NCI-H146 treated with DMSO at 0.1 percent for 48 hours (cell line): Measurements from ENCODE around the gene RIOK1.
A peak's percentile ranks its signal among the peaks of the same experiment; 100 is the strongest.

ENCODE experiments used
- DNase-seq: peaks from one replicate; lab custom pipeline; 2025; ENCODE audit not compliant: unreplicated experiment; lab: John Stamatoyannopoulos, UW

RIOK1 gene

GRCh38 chr6:7406743-7407142, 17.1 kb downstream of the RIOK1 start:
- no peak for DNase-seq

- no peak for DNase-seq
Measured at GRCh38 chr6:7409740-7410139, 20.1 kb downstream of the RIOK1 start.

- no peak for DNase-seq
Measured at GRCh38 chr6:7410851-7411250, 21.2 kb downstream of the RIOK1 start.

- no peak for DNase-seq
Measured at GRCh38 chr6:7411328-7411727, 21.7 kb downstream of the RIOK1 start.

- DNase-seq, result no peak
Measured at GRCh38 chr6:7413151-7413823, 23.7 kb downstream of the RIOK1 start.

GRCh38 chr6:7414811-7415210, 25.2 kb downstream of the RIOK1 start:
- DNase-seq, result no peak

GRCh38 chr6:7417684-7418083, 28.1 kb downstream of the RIOK1 start:
- DNase-seq, result no peak

GRCh38 chr6:7418238-7418905, 28.8 kb downstream of the RIOK1 start:
- DNase-seq, result no peak

GRCh38 chr6:7419065-7419464, 29.5 kb downstream of the RIOK1 start:
- no peak for DNase-seq

- DNase-seq, result no peak
Measured at GRCh38 chr6:7421066-7421465, 31.5 kb downstream of the RIOK1 start.

- no peak for DNase-seq
Measured at GRCh38 chr6:7424058-7424457, 34.5 kb downstream of the RIOK1 start.

GRCh38 chr6:7424967-7425807, 35.6 kb downstream of the RIOK1 start:
- DNase-seq, result peak; percentile 17

- no peak for DNase-seq
Measured at GRCh38 chr6:7425808-7426190, 36.2 kb downstream of the RIOK1 start.

- DNase-seq, result no peak
Measured at GRCh38 chr6:7426447-7427169, 37.0 kb downstream of the RIOK1 start.

GRCh38 chr6:7431313-7431673, 41.7 kb downstream of the RIOK1 start:
- DNase-seq, result no peak

GRCh38 chr6:7431674-7432390, 42.2 kb downstream of the RIOK1 start:
- DNase-seq, result peak; percentile 51

- DNase-seq, result no peak
Measured at GRCh38 chr6:7432391-7433120, 42.9 kb downstream of the RIOK1 start.

GRCh38 chr6:7433121-7433617, 43.6 kb downstream of the RIOK1 start:
- no peak for DNase-seq

- DNase-seq, result no peak
Measured at GRCh38 chr6:7434672-7435071, 45.1 kb downstream of the RIOK1 start.

- DNase-seq, result no peak
Measured at GRCh38 chr6:7438011-7438410, 48.4 kb downstream of the RIOK1 start.
